SK-N-SH (cell line): Measurements from ENCODE around the gene CTSA. TPM values are rescaled to one million over a fixed set of nuclear protein-coding genes. Genes with fewer than 3 reads are reported as not detected.
A peak's percentile ranks its signal among the peaks of the same experiment; 100 is the strongest.

Experiments
- CTCF ChIA-PET: fragments of 300-600, 350-600 bp; formaldehyde crosslinking; extraction: SDS; loops from one replicate; lab custom pipeline; 2021; lab: Yijun Ruan, JAX
- POLR2A ChIA-PET: fragments of 350-600 bp; sonication (Branson Sonifier 250); formaldehyde crosslinking; extraction: SDS; loops from one replicate; lab custom pipeline; 2020; ENCODE audit warnings: antibody characterized with exemption, inconsistent platforms; lab: Yijun Ruan, JAX
- DNase-seq: peaks from one replicate; pipeline ENCODE4 v3.0.0; 2012
- H2AFZ ChIP-seq: fragments of 200-600 bp; sonication (generic); 2 replicates; pipeline ENCODE4 v1.8.1; 2016; ENCODE audit warnings: antibody characterized with exemption, mild to moderate bottlenecking, low read depth
- H3F3A ChIP-seq: fragments of 200-600 bp; sonication (generic); replicated peaks from 2 replicates; pipeline ENCODE3; 2016; ENCODE audit warnings: antibody characterized with exemption, mild to moderate bottlenecking; ENCODE audit not compliant: insufficient read depth
- H3K27ac ChIP-seq, 2 experiments: fragments of 200-500 bp in 1 of 2; fragments of 200-600 bp in 1 of 2; sonication (Bioruptor generic) in 1 of 2; sonication (generic), shearing (Covaris generic) in 1 of 2; 2 replicates each; pipeline versions ENCODE4 v1.5.1 to v1.6.1; 2014 to 2016; ENCODE audit warnings: low read depth in 2 of 2, inconsistent platforms in 1 of 2, low read length in 1 of 2, mild to moderate bottlenecking in 1 of 2, mixed read lengths in 1 of 2
- H3K27me3 ChIP-seq: fragments of 200-600 bp; sonication (generic), shearing (Covaris generic); 2 replicates; pipeline ENCODE4 v1.6.1; 2016; ENCODE audit warnings: mixed run types; ENCODE audit not compliant: insufficient read depth
- H3K36me3 ChIP-seq, 2 experiments: fragments of 200-500 bp in 1 of 2; fragments of 200-600 bp in 1 of 2; sonication (Bioruptor generic) in 1 of 2; sonication (generic) in 1 of 2; replicated peaks in 1 of 2; 2 replicates each; pipeline versions ENCODE3 to v1.5.1; 2014 to 2016; ENCODE audit warnings: low read length in 1 of 2, mild to moderate bottlenecking in 1 of 2; ENCODE audit not compliant: insufficient read depth in 2 of 2, control insufficient read depth in 1 of 2
- H3K4me1 ChIP-seq, 2 experiments: fragments of 200-500 bp in 1 of 2; fragments of 200-600 bp in 1 of 2; sonication (Bioruptor generic) in 1 of 2; sonication (generic), shearing (Covaris generic) in 1 of 2; 2 replicates each; pipeline versions ENCODE4 v1.5.1 to v1.6.1; 2014 to 2016; ENCODE audit warnings: low read depth in 1 of 2, low read length in 1 of 2, mixed run types in 1 of 2; ENCODE audit not compliant: insufficient read depth in 2 of 2, control insufficient read depth in 1 of 2
- H3K4me2 ChIP-seq: fragments of 200-600 bp; sonication (generic), shearing (Covaris generic); 2 replicates; pipeline ENCODE4 v1.6.1; 2017; ENCODE audit warnings: mixed run types
- H3K4me3 ChIP-seq, 2 experiments: fragments of 200-500 bp in 1 of 2; fragments of 200-600 bp in 1 of 2; sonication (Bioruptor generic) in 1 of 2; sonication (generic), shearing (Covaris generic) in 1 of 2; 2 replicates each; pipeline versions ENCODE4 v1.5.1 to v1.8.1; 2014 to 2016; ENCODE audit warnings: low read depth in 2 of 2, inconsistent platforms in 1 of 2, low read length in 1 of 2, mild to moderate bottlenecking in 1 of 2, mixed read lengths in 1 of 2, moderate library complexity in 1 of 2
- H3K79me2 ChIP-seq: fragments of 200-600 bp; sonication (generic); 2 replicates; pipeline ENCODE4 v1.8.1; 2017; ENCODE audit warnings: mild to moderate bottlenecking; ENCODE audit not compliant: insufficient read depth
- H3K9ac ChIP-seq: fragments of 200-600 bp; sonication (generic); 2 replicates; pipeline ENCODE4 v1.6.1; 2017; ENCODE audit warnings: mixed run types
- H3K9me2 ChIP-seq: fragments of 200-600 bp; sonication (generic); 2 replicates; pipeline ENCODE4 v1.6.1; 2017; ENCODE audit warnings: mixed run types
- H3K9me3 ChIP-seq: fragments of 200-600 bp; sonication (generic); 2 replicates; pipeline ENCODE4 v1.6.1; 2017; ENCODE audit warnings: mixed run types, mild to moderate bottlenecking, moderate library complexity
- H4K20me1 ChIP-seq: fragments of 200-600 bp; sonication (generic); 2 replicates; pipeline ENCODE4 v1.6.1; 2017; ENCODE audit warnings: mild to moderate bottlenecking, mixed run types; ENCODE audit not compliant: insufficient read depth
- CHD2 ChIP-seq: fragments of 150-350 bp; IDR thresholded peaks from 2 replicates; pipeline ENCODE4 v1.6.1; 2018; ENCODE audit warnings: low read length; ENCODE audit not compliant: partially characterized antibody
- CTCF ChIP-seq: fragments of 200-600 bp; sonication (generic); IDR thresholded peaks from 2 replicates; pipeline ENCODE4 v1.6.1; 2017; ENCODE audit warnings: antibody characterized with exemption, mild to moderate bottlenecking, moderate library complexity
- ELF1 ChIP-seq: IDR thresholded peaks from 2 replicates; pipeline ENCODE4 v1.4.0; 2012
- EZH2phosphoT487 ChIP-seq: fragments of 200-600 bp; sonication (generic); IDR thresholded peaks from 2 replicates; pipeline ENCODE4 v1.6.1; 2017; ENCODE audit warnings: low read depth, mixed run types, mild to moderate bottlenecking, antibody characterized with exemption, moderate library complexity, borderline replicate concordance
- GABPA ChIP-seq: IDR thresholded peaks from 2 replicates; pipeline ENCODE4 v1.4.0; 2012; ENCODE audit warnings: low read depth, mild to moderate bottlenecking
- JUND ChIP-seq: IDR thresholded peaks from 2 replicates; pipeline ENCODE4 v1.4.0; 2012
- MAX ChIP-seq: IDR thresholded peaks from 2 replicates; pipeline ENCODE4 v1.4.0; 2012; ENCODE audit warnings: low read depth
- MXI1 ChIP-seq: IDR thresholded peaks from 2 replicates; pipeline ENCODE4 v1.6.1; 2012; ENCODE audit warnings: mild to moderate bottlenecking, low read depth, low read length, improper control_type of control experiment
- POLR2AphosphoS5 ChIP-seq: IDR thresholded peaks from 2 replicates; pipeline ENCODE4 v1.6.1; 2012; ENCODE audit warnings: low read depth, low read length
- RAD21 ChIP-seq: IDR thresholded peaks from 2 replicates; pipeline ENCODE4 v1.6.1; 2012; ENCODE audit warnings: mild to moderate bottlenecking, low read length
- RCOR1 ChIP-seq: fragments of 150-350 bp; IDR thresholded peaks from 2 replicates; pipeline ENCODE4 v1.6.1; 2017; ENCODE audit warnings: antibody characterized with exemption, low read length
- RFX5 ChIP-seq: IDR thresholded peaks from 2 replicates; pipeline ENCODE4 v1.6.1; 2012; ENCODE audit warnings: mild to moderate bottlenecking, improper control_type of control experiment, low read length
- SMC3 ChIP-seq: IDR thresholded peaks from 2 replicates; pipeline ENCODE4 v1.6.1; 2012; ENCODE audit warnings: low read depth, low read length, improper control_type of control experiment
- TAF1 ChIP-seq: IDR thresholded peaks from 2 replicates; pipeline ENCODE4 v1.6.1; 2012; ENCODE audit warnings: low read depth, mild to moderate bottlenecking, low read length, moderate library complexity, borderline replicate concordance
- YY1 ChIP-seq: IDR thresholded peaks from 2 replicates; pipeline ENCODE4 v1.4.0; 2012; ENCODE audit warnings: low read depth, mild to moderate bottlenecking
- WGBS: methylation state at CpG from one replicate; pipeline ENCODE4 v1.1.6; 2017; ENCODE audit warnings: low lambda C conversion rate; 5-methylcytosine and 5-hydroxymethylcytosine counted together
- polyA plus RNA-seq, 3 experiments: library from polyadenylated mRNA; depleted of rRNA; stranded (reverse); fragments of >200 nt; gene quantifications; 2 replicates each; pipeline ENCODE4 v1.2.3, GENCODE V29; 2012
- TF ChIP-seq, protein P1 (sequence below): fragments of 150-350 bp; IDR thresholded peaks from 2 replicates; pipeline ENCODE4 v1.6.1; 2016; ENCODE audit warnings: mild to moderate bottlenecking, low read depth, low read length
- TF ChIP-seq, protein P2 (sequence below): IDR thresholded peaks from 2 replicates; pipeline ENCODE4 v1.4.0; 2012; ENCODE audit warnings: low read depth, borderline replicate concordance
- TF ChIP-seq, protein P3 (sequence below): IDR thresholded peaks from 2 replicates; pipeline ENCODE4 v1.6.1; 2012; ENCODE audit warnings: mild to moderate bottlenecking, low read depth, low read length, moderate library complexity

The CTSA gene
- polyA plus RNA-seq, 1 of the 3 experiments (the other 2 are of a cell fraction): 338 TPM

DNA sequence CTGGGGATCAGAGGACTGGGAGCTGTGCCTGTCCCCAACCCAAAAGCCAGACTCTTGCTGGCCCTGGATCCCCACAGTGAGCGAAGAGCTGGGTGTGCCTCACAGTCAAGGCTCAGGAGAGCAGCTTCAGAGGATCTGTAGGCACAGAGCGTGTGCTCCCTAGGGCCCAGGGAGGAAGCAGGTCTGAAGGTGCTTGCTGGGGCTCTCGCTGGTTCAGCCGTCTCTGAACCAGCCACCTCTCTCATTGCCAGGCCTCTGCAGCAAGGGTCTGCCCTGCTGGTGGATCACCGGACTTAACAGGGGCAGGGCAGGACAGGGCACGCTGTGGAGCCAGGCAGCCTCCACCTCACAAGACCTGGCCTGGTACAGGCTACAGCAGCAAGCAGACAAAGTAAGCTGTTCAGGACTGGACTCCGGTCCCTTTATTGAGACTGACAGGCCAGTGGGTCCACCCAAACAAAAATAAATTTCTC is 57.2 kb downstream of the CTSA start:
- no peaks in the 10 kb centered on the region for H3K79me2 ChIP-seq
- peaks cover 0 to 5% of the 10 kb centered on the region in 2 experiments; a peak in 1 of 4 replicates for H3K4me1 ChIP-seq
- H2AFZ ChIP-seq: no peak overlapping the region
- H3K9ac ChIP-seq: no peak overlapping the region
- ChIA-PET CTCF (interaction anchor here (0.8 to 4.4 kb wide), 8 partner anchors 10 to 149 kb away, joined by 3 to 27 read pairs (median 8); partner anchors contain the start of genes CTSA and NEURL2), POLR2A (interaction anchor here (1.1 to 4.6 kb wide), 6 partner anchors 8 to 114 kb away, joined by 3 to 41 read pairs (median 4); partner anchors contain the start of genes PCIF1 and SNX21)
- H3K4me3 ChIP-seq: no peak overlapping the region
- H4K20me1 ChIP-seq: no peaks in the 10 kb centered on the region
- no peaks in the 10 kb centered on the region for H3K27me3 ChIP-seq
- no peaks in the 10 kb centered on the region for H3K9me3 ChIP-seq
- TF ChIP-seq TAF1: no peak
- TF ChIP-seq MXI1: no peak
- TF ChIP-seq, protein P1, sequence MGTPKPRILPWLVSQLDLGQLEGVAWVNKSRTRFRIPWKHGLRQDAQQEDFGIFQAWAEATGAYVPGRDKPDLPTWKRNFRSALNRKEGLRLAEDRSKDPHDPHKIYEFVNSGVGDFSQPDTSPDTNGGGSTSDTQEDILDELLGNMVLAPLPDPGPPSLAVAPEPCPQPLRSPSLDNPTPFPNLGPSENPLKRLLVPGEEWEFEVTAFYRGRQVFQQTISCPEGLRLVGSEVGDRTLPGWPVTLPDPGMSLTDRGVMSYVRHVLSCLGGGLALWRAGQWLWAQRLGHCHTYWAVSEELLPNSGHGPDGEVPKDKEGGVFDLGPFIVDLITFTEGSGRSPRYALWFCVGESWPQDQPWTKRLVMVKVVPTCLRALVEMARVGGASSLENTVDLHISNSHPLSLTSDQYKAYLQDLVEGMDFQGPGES: no peak
- TF ChIP-seq MAX: no peak
- TF ChIP-seq RFX5: no peak
- TF ChIP-seq CTCF: no peak
- TF ChIP-seq, protein P2, sequence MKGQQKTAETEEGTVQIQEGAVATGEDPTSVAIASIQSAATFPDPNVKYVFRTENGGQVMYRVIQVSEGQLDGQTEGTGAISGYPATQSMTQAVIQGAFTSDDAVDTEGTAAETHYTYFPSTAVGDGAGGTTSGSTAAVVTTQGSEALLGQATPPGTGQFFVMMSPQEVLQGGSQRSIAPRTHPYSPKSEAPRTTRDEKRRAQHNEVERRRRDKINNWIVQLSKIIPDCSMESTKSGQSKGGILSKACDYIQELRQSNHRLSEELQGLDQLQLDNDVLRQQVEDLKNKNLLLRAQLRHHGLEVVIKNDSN: no peak
- TF ChIP-seq GABPA: no peak
- no peak for TF ChIP-seq ELF1
- TF ChIP-seq POLR2AphosphoS5: no peak
- TF ChIP-seq CHD2: no peak
- TF ChIP-seq RAD21: no peak
- TF ChIP-seq RCOR1: no peak
- TF ChIP-seq, protein P3, sequence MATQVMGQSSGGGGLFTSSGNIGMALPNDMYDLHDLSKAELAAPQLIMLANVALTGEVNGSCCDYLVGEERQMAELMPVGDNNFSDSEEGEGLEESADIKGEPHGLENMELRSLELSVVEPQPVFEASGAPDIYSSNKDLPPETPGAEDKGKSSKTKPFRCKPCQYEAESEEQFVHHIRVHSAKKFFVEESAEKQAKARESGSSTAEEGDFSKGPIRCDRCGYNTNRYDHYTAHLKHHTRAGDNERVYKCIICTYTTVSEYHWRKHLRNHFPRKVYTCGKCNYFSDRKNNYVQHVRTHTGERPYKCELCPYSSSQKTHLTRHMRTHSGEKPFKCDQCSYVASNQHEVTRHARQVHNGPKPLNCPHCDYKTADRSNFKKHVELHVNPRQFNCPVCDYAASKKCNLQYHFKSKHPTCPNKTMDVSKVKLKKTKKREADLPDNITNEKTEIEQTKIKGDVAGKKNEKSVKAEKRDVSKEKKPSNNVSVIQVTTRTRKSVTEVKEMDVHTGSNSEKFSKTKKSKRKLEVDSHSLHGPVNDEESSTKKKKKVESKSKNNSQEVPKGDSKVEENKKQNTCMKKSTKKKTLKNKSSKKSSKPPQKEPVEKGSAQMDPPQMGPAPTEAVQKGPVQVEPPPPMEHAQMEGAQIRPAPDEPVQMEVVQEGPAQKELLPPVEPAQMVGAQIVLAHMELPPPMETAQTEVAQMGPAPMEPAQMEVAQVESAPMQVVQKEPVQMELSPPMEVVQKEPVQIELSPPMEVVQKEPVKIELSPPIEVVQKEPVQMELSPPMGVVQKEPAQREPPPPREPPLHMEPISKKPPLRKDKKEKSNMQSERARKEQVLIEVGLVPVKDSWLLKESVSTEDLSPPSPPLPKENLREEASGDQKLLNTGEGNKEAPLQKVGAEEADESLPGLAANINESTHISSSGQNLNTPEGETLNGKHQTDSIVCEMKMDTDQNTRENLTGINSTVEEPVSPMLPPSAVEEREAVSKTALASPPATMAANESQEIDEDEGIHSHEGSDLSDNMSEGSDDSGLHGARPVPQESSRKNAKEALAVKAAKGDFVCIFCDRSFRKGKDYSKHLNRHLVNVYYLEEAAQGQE: no peak
- no peak for TF ChIP-seq JUND
- TF ChIP-seq YY1: no peak
- TF ChIP-seq SMC3: no peak
- TF ChIP-seq EZH2phosphoT487: no peak
- no peak overlapping the region for H3K4me2 ChIP-seq
- no peaks in the 10 kb centered on the region for H3F3A ChIP-seq
- no peaks in the 10 kb centered on the region for H3K9me2 ChIP-seq
- H3K36me3 ChIP-seq: peaks cover 29 to 91% of the 10 kb centered on the region in 2 experiments
- no peak for DNase-seq
- WGBS: no CpG with 5 or more reads among the region's 7 CpGs
- H3K27ac ChIP-seq: peak overlapping the region in 1 of 2 experiments; percentile 28; a peak in 1 of 4 replicates
